ENCODE measurements around the gene RCAN1.

RCAN1 gene

DNA sequence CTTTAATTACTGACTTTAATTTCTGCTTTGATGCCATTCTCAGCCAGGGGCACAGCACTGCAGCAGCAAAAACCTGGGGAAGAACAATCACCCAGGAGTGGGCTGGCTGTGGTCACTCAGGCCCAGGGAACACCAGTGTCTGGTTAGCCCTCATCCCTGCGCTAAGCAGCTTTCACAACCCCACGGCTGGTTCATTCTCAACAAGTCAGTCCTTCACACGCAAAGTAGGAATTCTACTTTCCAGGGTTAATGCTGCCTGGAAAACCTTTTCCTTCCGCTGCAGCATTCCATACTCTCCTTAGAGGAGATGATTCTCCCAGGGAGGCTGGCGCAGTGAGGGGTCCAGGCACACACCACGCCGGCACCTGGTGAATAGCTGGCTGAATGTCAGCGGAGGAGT lies 78.6 kb downstream of the RCAN1 start:
- peak; percentile 64 for DNase-seq

DNA sequence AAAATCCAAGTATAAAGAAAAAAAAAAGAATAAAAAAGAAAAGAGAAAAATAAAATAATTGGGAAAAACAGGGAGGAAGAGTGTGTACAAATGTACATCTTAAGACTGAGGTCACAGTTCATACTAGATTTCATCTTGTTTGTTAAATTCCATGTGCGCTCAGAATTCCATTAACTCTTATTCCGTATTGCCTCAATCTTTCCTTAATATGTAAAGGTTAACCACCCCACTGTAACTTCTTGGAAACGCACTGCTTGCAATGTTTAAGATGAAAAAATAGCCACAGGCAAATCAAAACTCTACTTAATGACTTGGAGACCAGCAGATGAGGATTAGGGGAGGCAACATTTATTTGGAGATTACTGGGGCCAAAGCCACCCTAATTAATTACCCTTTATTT lies 79.0 kb downstream of the RCAN1 start:
- no peak for DNase-seq

DNA sequence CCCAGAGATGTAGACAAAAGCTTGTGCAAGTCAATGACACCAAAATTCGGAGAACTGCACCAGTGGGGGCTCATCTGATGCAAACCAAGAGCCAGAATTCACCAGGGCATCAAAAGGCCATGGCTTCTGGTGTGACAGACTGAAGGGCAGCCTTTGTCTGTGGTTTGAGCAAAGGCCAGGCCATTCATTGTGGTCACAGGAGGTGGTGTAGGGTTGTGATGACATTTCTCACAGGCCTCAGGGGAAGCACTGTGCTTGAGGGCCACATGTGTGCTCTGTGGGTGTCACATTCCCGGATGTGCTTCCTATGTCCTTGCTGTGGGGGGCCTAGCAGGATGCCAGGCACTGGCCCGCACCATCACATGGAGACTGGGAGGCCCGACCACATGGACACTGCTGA lies 80.4 kb downstream of the RCAN1 start:
- DNase-seq, result peak; percentile 77

DNA sequence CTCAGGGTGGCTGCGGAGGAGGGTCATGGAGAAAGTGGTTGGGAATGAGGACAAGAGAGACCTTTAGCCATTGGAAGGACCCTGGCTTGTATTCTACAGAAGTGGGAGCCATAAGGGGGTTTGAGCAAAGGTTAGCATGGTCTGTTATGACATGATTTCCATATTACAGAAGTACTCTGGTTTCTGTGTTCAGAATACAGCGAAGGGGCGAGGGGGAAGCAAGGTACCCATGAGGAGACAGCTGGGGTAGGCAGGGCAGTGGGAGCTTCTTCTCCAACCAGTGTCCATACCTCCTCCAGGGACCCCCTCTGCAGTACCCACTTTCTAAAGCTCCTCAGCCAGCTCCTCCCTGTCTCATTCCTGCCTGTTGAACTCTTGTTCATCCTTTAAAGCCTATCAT lies 81.0 kb downstream of the RCAN1 start:
- DNase-seq, result no peak

- DNase-seq, result no peak
Observed at GRCh38 chr21:34531399-34531798, 83.5 kb downstream of the RCAN1 start.

- no peak for DNase-seq
Observed at GRCh38 chr21:34530261-34530660, 84.7 kb downstream of the RCAN1 start.

DNA sequence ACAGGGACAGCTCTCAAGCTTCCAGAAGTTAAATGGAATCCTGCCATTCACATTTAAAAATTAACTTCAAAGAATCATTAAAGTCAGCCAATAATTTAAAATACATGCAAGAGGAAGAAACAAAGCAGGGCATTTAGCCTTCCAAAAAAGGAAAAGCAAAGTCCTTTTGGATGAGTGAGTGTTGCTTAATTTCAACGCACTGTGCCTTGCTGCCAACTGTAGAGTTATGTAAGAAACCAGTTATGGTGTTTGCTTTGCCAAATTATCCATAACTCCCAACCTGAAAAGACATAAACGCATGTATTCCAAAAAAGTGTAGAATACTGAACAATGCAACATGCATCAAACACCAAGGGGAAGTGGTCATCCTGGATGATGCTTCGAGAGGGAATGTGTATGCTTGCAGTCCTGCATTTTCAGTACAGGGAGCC lies 86.8 kb downstream of the RCAN1 start:
- DNase-seq, result no peak

DNA sequence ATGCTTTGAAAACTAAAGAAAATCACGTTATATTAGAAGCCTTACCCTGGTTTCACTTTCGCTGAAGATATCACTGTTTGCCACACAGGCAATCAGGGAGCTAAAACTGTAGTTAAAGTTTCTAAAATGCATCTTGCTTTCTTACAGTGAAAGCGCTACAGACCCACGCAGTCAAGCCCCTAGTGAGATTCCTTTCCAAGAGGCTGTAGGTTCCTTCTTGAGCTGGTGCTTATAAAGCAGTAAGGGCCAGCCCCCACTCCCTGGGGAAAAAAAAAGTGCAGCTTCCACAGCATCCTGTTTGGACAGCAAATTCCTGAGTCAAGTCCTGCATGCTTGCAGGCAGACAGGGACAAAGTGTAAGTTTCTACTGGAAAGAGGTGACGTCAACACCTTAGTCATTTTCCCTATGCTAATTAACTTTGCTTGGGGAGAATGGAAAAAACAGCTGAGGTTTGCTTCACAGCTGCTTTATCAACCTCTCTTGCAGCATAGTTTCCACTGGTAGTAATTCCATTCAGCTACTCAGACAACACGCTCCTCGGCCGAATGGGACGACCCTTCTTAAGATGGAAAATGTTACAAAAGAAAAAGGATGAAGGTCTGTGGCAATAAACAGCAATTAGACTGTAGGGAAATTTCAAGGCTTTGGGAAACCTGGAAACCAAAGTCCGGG lies 88.2 kb downstream of the RCAN1 start:
- peak; percentile 53 for DNase-seq

GRCh38 chr21:34526241-34526617 lies 88.7 kb downstream of the RCAN1 start:
- no peak for DNase-seq

- no peak for DNase-seq
Observed at GRCh38 chr21:34524646-34525601, 90.0 kb downstream of the RCAN1 start.

- peak; percentile 59 for DNase-seq
Observed at GRCh38 chr21:34523019-34523555, 91.8 kb downstream of the RCAN1 start.

DNA sequence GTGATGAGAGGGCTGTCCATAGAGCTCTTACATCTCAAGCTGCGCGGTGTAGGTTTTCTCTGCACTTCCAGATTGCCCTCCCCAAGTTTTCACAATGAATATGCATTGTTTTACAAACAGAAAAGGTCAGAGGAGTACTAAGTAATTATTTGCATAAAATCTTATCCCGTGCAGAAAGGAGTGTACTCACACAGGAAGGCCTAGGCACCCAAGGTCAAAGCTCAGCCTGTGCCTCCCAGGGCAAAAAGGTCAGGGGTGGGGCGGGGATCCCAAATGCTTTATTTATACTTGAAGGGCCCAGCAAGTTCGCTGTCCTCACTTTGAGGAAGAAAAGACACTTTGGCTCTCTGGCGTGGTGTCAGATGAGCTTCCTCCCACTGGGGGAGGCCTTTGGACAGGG lies 92.6 kb downstream of the RCAN1 start:
- no peak for DNase-seq

- DNase-seq, result no peak
Observed at GRCh38 chr21:34521561-34521960, 93.4 kb downstream of the RCAN1 start.

DNA sequence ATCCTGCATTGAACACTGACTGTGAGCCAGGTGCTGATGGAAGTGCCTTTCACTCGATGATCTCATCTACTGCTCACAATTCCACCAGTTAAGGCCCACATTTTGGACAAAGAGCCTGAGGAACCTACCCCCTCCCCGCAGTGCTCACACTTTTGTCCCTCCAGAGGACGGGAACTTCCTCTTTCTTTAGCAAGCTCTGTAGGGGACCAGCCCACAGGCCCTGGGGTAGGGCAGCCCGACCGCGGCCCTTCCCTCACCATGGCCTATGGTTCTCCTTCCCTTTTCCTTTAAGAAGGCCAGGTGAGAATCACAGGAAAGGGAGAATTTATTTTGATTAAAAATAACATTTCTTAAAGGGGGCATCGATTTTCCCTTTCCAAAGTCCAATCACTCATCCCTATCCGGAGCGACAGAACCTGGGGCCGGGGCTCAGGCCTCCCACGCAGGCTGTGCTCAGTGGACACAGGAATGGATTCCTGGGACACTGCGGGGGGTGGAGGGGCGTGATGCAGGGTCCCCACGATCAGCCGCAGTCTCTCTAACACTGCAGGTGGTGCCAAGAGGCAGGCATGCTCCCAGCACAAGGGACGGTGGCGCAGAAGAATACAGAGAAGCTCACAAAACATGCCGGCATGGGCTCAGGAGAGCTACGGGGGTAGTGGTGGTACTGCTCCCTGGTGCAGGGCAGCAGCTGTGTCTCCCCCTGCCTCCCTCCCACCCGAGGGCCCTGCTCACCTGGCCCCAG lies 94.0 kb downstream of the RCAN1 start:
- DNase-seq, result no peak

DNA sequence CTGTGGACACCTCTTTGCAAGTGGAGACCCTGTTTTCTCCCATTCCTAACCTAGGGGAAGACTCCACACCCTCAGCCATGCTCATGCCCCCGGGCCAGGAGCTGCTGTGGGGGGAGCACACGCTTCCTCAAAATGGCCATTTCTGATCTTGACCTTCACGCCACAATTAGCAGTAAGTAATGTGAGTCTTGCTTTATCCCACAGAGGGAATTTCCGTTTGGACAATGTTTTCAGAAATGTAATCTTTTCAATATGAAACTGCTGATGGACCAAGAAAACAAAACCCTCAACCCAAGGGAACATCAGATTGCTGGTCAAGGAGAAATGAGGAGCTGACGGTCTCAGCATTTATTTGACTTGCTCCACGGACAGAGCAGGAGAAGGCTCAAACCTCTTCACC lies 94.6 kb downstream of the RCAN1 start:
- no peak for DNase-seq

- DNase-seq, result no peak
Observed at GRCh38 chr21:34519694-34520093, 95.2 kb downstream of the RCAN1 start.

DNA sequence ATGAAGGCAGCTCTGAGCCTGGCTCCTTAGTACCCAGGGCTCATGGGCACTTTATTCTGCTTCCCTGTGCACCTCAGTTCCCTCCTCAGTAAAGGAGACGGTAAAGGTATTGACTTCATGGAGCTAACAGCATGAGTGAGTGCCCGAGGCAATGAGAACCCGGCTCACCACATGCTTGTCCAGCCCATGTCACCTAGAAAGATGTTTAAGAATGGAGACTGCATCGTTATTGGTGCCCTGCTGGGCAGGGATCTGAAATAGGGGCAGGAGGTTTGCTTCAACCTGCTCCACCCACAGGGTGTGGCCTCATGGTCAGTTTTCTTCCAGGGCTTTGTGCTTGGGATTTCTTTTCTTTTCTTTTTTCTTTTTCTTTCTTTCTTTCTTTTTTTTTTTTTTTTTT lies 95.9 kb downstream of the RCAN1 start:
- DNase-seq, result peak; percentile 67

GRCh38 chr21:34518301-34518700 lies 96.6 kb downstream of the RCAN1 start:
- no peak for DNase-seq

- peak; percentile 33 for DNase-seq
Observed at GRCh38 chr21:34517491-34518245, 97.2 kb downstream of the RCAN1 start.

- no peak for DNase-seq
Observed at GRCh38 chr21:34517039-34517438, 97.9 kb downstream of the RCAN1 start.

DNA sequence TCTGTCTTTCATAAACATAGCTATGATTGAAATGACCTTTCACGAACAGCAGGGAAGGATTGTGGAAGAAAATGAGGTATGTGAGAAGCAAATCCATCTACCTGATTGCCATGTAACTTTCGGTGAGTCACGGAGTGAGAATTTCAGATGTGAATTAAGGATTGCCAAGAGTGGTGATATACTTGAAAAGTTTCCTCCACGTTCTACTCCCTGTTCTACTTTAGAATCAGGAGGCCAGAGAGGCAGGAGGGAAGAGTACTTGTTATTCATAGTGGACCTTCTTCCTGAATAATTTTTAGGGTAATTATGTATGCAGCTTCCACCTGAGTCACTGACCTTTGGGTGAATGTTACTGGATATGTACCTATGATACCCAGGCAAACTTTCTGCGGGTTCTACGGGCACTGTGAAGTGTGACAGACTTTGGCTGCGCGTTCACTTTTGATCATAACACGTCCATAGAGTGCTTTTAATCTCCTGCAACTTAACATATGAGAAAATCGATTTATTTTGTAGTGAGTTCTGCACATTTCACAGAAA lies 100.3 kb downstream of the RCAN1 start:
- DNase-seq, result no peak

- no peak for DNase-seq
Observed at GRCh38 chr21:34513129-34513675, 101.7 kb downstream of the RCAN1 start.

All from NCI-H69 (cell line).